Retinal pigment epithelial cell (primary cell): ENCODE measurements around the gene UGCG.
A peak's percentile ranks its signal among the peaks of the same experiment; 100 is the strongest.

Experiments used
- DNase-seq: peaks from one replicate; pipeline ENCODE4 v3.0.0-alpha.2; 2010; ENCODE audit warnings: low read depth
- H3K4me3 ChIP-seq: 2 replicates; pipeline ENCODE4 v1.5.1; 2011; ENCODE audit warnings: mild to moderate bottlenecking, low read length, control low read depth, moderate library complexity
- CTCF ChIP-seq: conservative IDR thresholded peaks from 2 replicates; pipeline ENCODE4 v1.5.1; 2011; ENCODE audit warnings: low read depth, low read length, control low read depth, inconsistent platforms

The UGCG gene

GRCh38 chr9:111860443-111860842 lies 36.2 kb upstream of the UGCG start:
- H3K4me3 ChIP-seq: no peak overlapping the region
- TF ChIP-seq CTCF: no peak
- DNase-seq: no peak

GRCh38 chr9:111863636-111864035 lies 33.0 kb upstream of the UGCG start:
- no peak for DNase-seq
- no peak overlapping the region for H3K4me3 ChIP-seq
- no peak for TF ChIP-seq CTCF

- DNase-seq: peak; percentile 21
- no peak for TF ChIP-seq CTCF
- H3K4me3 ChIP-seq: no peak overlapping the region
Measured at GRCh38 chr9:111866976-111867375, 29.6 kb upstream of the UGCG start.

- no peak for TF ChIP-seq CTCF
- H3K4me3 ChIP-seq: no peak overlapping the region
- no peak for DNase-seq
Measured at GRCh38 chr9:111868475-111868874, 28.1 kb upstream of the UGCG start.

- no peak overlapping the region for H3K4me3 ChIP-seq
- no peak for TF ChIP-seq CTCF
- no peak for DNase-seq
Measured at GRCh38 chr9:111870774-111871498, 25.7 kb upstream of the UGCG start.

- no peak overlapping the region for H3K4me3 ChIP-seq
- no peak for DNase-seq
- TF ChIP-seq CTCF: no peak
Measured at GRCh38 chr9:111871499-111871855, 25.1 kb upstream of the UGCG start.

GRCh38 chr9:111872886-111873285 lies 23.7 kb upstream of the UGCG start:
- no peak for DNase-seq

More at GRCh38 chr9:111872886-111873285, 23.7 kb upstream of the UGCG start:
- no peak for TF ChIP-seq CTCF
- no peak overlapping the region for H3K4me3 ChIP-seq
